AG04450 (cell line): ENCODE data around the gene SYT6. TPM values are rescaled to one million over a fixed set of nuclear protein-coding genes. Genes with fewer than 3 reads are reported as not detected.

Experiments used
- CTCF ChIA-PET: fragments of 300-600, 350-600 bp; formaldehyde crosslinking; extraction: SDS; loops from one replicate; lab custom pipeline; 2022; ENCODE audit warnings: antibody characterized with exemption, inconsistent platforms; lab: Charles Lee
- POLR2A ChIA-PET: fragments of 350-600 bp; formaldehyde crosslinking; extraction: SDS; loops from one replicate; lab custom pipeline; 2021; ENCODE audit warnings: antibody characterized with exemption, inconsistent platforms; lab: Yijun Ruan, JAX
- DNase-seq: peaks from one replicate; pipeline ENCODE4 v3.0.0-alpha.2; 2011; ENCODE audit warnings: low read depth, low spot score
- H3K27ac ChIP-seq: one replicate; pipeline ENCODE4 v1.5.1; 2012; ENCODE audit warnings: low read depth, low read length, control low read depth
- H3K27me3 ChIP-seq: one replicate; pipeline ENCODE4 v1.6.0; 2012; ENCODE audit warnings: low read length; ENCODE audit not compliant: control insufficient read depth, insufficient read depth
- H3K4me3 ChIP-seq: 2 replicates; pipeline ENCODE4 v1.5.1; 2011; ENCODE audit warnings: mild to moderate bottlenecking, low read depth, low read length, control low read depth
- H3K9me3 ChIP-seq: 2 replicates; pipeline ENCODE4 v1.5.1; 2012; ENCODE audit warnings: low read length; ENCODE audit not compliant: control insufficient read depth, insufficient read depth
- CTCF ChIP-seq: IDR thresholded peaks from 2 replicates; pipeline ENCODE4 v1.5.1; 2011; ENCODE audit warnings: low read depth, low read length, control low read depth, inconsistent platforms
- polyA plus RNA-seq: library from polyadenylated mRNA; depleted of rRNA; stranded (reverse); fragments of >200 nt; gene quantifications from 2 replicates; pipeline ENCODE4 v1.2.3, GENCODE V29; 2011

SYT6 gene
- polyA plus RNA-seq, 1 experiment = not detected

GRCh38 chr1:114093624-114094362 is 59.9 kb downstream of the SYT6 start:
- CTCF ChIA-PET = no interaction called here
- POLR2A ChIA-PET = no interaction called here
- H3K27ac ChIP-seq = no peak overlapping the region
- no peak for DNase-seq
- peaks cover 6% of the 10 kb centered on the region for H3K27me3 ChIP-seq
- H3K4me3 ChIP-seq = no peak overlapping the region
- no peaks in the 10 kb centered on the region for H3K9me3 ChIP-seq
- no peak; the same call in 1 of the 2 replicates for TF ChIP-seq CTCF

GRCh38 chr1:114092186-114093062 is 61.2 kb downstream of the SYT6 start:
- Histone ChIP-seq H3K9me3 (no peaks in the 10 kb centered on the region), H3K27ac (no peak overlapping the region), H3K4me3 (no peak overlapping the region), H3K27me3 (peaks cover 12% of the 10 kb centered on the region)
- TF ChIP-seq CTCF = no peak
- ChIA-PET POLR2A (interaction anchor here (0.6 kb wide), 1 partner anchor 250 kb away, joined by 3 read pairs; no protein-coding TSS in a partner anchor), CTCF (interaction anchor here (1.1 kb wide), 1 partner anchor 179 kb away, joined by 3 read pairs; no protein-coding TSS in a partner anchor)
- no peak for DNase-seq

- Histone ChIP-seq H3K9me3 (no peaks in the 10 kb centered on the region), H3K27me3 (peaks cover 12% of the 10 kb centered on the region), H3K4me3 (no peak overlapping the region), H3K27ac (no peak overlapping the region)
- POLR2A ChIA-PET = interaction anchor here (0.6 to 0.7 kb wide), 2 partner anchors 39 to 251 kb away, joined by 3 read pairs; no protein-coding TSS in a partner anchor
- DNase-seq = no peak
- no peak for TF ChIP-seq CTCF
- CTCF ChIA-PET = interaction anchor here (1.1 kb wide), 1 partner anchor 180 kb away, joined by 3 read pairs; no protein-coding TSS in a partner anchor
These were observed 62.0 kb downstream of the SYT6 start for GRCh38 chr1:114091711-114092110.

GRCh38 chr1:114090738-114091505 is 62.7 kb downstream of the SYT6 start:
- peaks cover 12% of the 10 kb centered on the region for H3K27me3 ChIP-seq
- POLR2A ChIA-PET = interaction anchor here (0.7 kb wide), 1 partner anchor 38 kb away, joined by 3 read pairs; no protein-coding TSS in a partner anchor
- DNase-seq = no peak
- H3K9me3 ChIP-seq = no peaks in the 10 kb centered on the region
- H3K27ac ChIP-seq = no peak overlapping the region
- no peak overlapping the region for H3K4me3 ChIP-seq
- TF ChIP-seq CTCF = no peak
- CTCF ChIA-PET = interaction anchor here (1.1 kb wide), 1 partner anchor 180 kb away, joined by 3 read pairs; no protein-coding TSS in a partner anchor
